HepG2 (cell line): ENCODE results near the gene THY1. TPM values are rescaled to one million over a fixed set of nuclear protein-coding genes. Genes with fewer than 3 reads are reported as not detected.

Experiments used
- EP300 ChIP-seq, 3 experiments: sonication (generic) in 1 of 3; formaldehyde crosslinking in 1 of 3; IDR thresholded peaks; 2 replicates each; pipeline versions ENCODE4 v1.5.1 to v1.6.1; 2011 to 2020; ENCODE audit warnings: low read depth in 2 of 3, low read length in 2 of 3, borderline replicate concordance in 1 of 3, improper control_type of control experiment in 1 of 3, mild to moderate bottlenecking in 1 of 3, missing genetic modification reagents in 1 of 3, moderate library complexity in 1 of 3
- MTF1 ChIP-seq: sonication (generic); formaldehyde crosslinking; IDR thresholded peaks from 2 replicates; pipeline ENCODE4 v1.5.0; 2020; ENCODE audit warnings: missing genetic modification reagents
- ZBTB14 ChIP-seq: sonication (generic); formaldehyde crosslinking; IDR thresholded peaks from 2 replicates; pipeline ENCODE4 v1.4.0; 2020; ENCODE audit warnings: missing genetic modification reagents
- ZMAT5 ChIP-seq: sonication (generic); formaldehyde crosslinking; IDR thresholded peaks from 2 replicates; pipeline ENCODE4 v1.5.0; 2020; ENCODE audit warnings: mild to moderate bottlenecking, low read depth, missing genetic modification reagents, borderline replicate concordance
- ZNF646 ChIP-seq: sonication (generic); formaldehyde crosslinking; IDR thresholded peaks from 2 replicates; pipeline ENCODE4 v1.9.0; 2021; ENCODE audit warnings: mild to moderate bottlenecking, missing genetic modification reagents
- ZNF691 ChIP-seq: sonication (generic); formaldehyde crosslinking; IDR thresholded peaks from 2 replicates; pipeline ENCODE4 v1.4.0; 2020; ENCODE audit warnings: missing genetic modification reagents, low read depth, mild to moderate bottlenecking, borderline replicate concordance
- ZNF720 ChIP-seq: sonication (generic); formaldehyde crosslinking; IDR thresholded peaks from 2 replicates; pipeline ENCODE4 v1.4.0; 2020; ENCODE audit warnings: missing genetic modification reagents
- polyA plus RNA-seq, 8 experiments: library from polyadenylated mRNA; depleted of rRNA in 3 of 8; stranded (reverse) in 7 of 8; unstranded in 1 of 8; fragments of >200 nt; fragmentation: Illumina TruSeq in 4 of 8; extraction: Trizol in 4 of 8; gene quantifications; 2 replicates each; pipeline versions ENCODE4 v1.2.1 to v1.2.3, GENCODE V29; 2011 to 2016; ENCODE audit warnings: low read depth in 4 of 8, missing spikeins in 1 of 8, mixed read lengths in 1 of 8; ENCODE audit not compliant: insufficient read depth in 1 of 8
- total RNA-seq, 5 experiments: library from RNA; depleted of rRNA; stranded (reverse); fragments of >200 nt; fragmentation: Illumina TruSeq; extraction: Trizol; gene quantifications; 2 replicates each; pipeline ENCODE4 v1.2.3, GENCODE V29; 2016; ENCODE audit warnings: low read depth in 1 of 5

THY1 gene
- total and polyA plus RNA-seq, 2 of the 13 experiments (the other 11 are each of a cell fraction or from before 2014, with no cell fraction given): not detected

- TF ChIP-seq ZMAT5 (CRISPR knock-in tag): no peak
- TF ChIP-seq EP300 (IDR thresholded peaks at IDR 0.05; ENCODE audit: low read depth in 2 of 2, low read length in 2 of 2): no peak
- no peak for TF ChIP-seq EP300 (CRISPR knock-in tag; IDR thresholded peaks at IDR 0.05; ENCODE audit: borderline replicate concordance)
- TF ChIP-seq ZBTB14: peak; percentile 30; the same call in 1 of the 2 replicates
- TF ChIP-seq ZNF646 (CRISPR knock-in tag): no peak
- TF ChIP-seq ZNF720 (CRISPR knock-in tag): no peak
- no peak for TF ChIP-seq ZNF691
- no peak for TF ChIP-seq MTF1 (CRISPR knock-in tag)
- TF ChIP-seq, all 625 proteins: peak for 2
Observed at GRCh38 chr11:119421941-119422808, 797 bp downstream of the THY1 start (continued).
